K562 (cell line): ENCODE measurements around the gene C12orf75. TPM values are rescaled to one million over a fixed set of nuclear protein-coding genes. Genes with fewer than 3 reads are reported as not detected.

Source experiments
- ATAC-seq: fragments of 200-7000 bp; cut with Tn5 transposase; 3 replicates; pipeline ENCODE4 v1.9.1; 2020; ENCODE audit warnings: moderate library complexity
- BruUV-seq: library from RNA; stranded (reverse); fragments of 400-500 nt; replicated peaks from 2 replicates; lab custom pipeline; 2021; lab: Mats Ljungman, UMichigan
- CTCF ChIA-PET: fragments of 300-600 bp; formaldehyde crosslinking; extraction: SDS; loops from one replicate; lab custom pipeline; 2021; ENCODE audit warnings: low intra/inter-chr PET ratio; lab: Yijun Ruan, JAX
- POLR2A ChIA-PET: fragments of 300-600, 350-650 bp; sonication (Branson Sonifier 250); formaldehyde crosslinking; extraction: SDS; loops from one replicate; lab custom pipeline; 2021; ENCODE audit warnings: antibody characterized with exemption, inconsistent platforms; lab: Yijun Ruan, JAX
- DNase-seq, 4 experiments: peaks; one replicate each; pipeline versions ENCODE4 v3.0.0 to v3.0.0-alpha.2; 2011 to 2018; ENCODE audit warnings: low spot score in 3 of 4, mixed read lengths in 3 of 4; ENCODE audit errors: extremely low read depth in 1 of 4
- FAIRE-seq: peaks from 2 replicates; lab custom pipeline; 2011; peaks lifted over from hg19 to GRCh38; lab: Jason Lieb, UNC
- H2AFZ ChIP-seq: 2 replicates; pipeline ENCODE4 v1.6.0; 2011; ENCODE audit warnings: low read depth, low read length, control low read depth, inconsistent platforms
- H3K27ac ChIP-seq: fragments of 200-600 bp; 3 replicates; pipeline ENCODE4 v1.8.0; 2011; ENCODE audit warnings: low read depth, mild to moderate bottlenecking, control low read depth, inconsistent platforms, low read length, moderate library complexity, mixed read lengths; ENCODE audit errors: extremely low read depth
- H3K27me3 ChIP-seq, 2 experiments: fragments of 300-600 bp in 1 of 2; 2 replicates in 1 of 2; 3 replicates in 1 of 2; pipeline versions ENCODE4 v1.6.0 to v1.8.0; 2011; ENCODE audit warnings: inconsistent platforms in 2 of 2, low read length in 2 of 2, mild to moderate bottlenecking in 1 of 2, mixed read lengths in 1 of 2, moderate library complexity in 1 of 2; ENCODE audit not compliant: control insufficient read depth in 2 of 2, insufficient read depth in 2 of 2
- H3K36me3 ChIP-seq: fragments of 300-600 bp; 3 replicates; pipeline ENCODE4 v1.8.0; 2011; ENCODE audit warnings: mild to moderate bottlenecking, low read length, inconsistent platforms; ENCODE audit not compliant: control insufficient read depth, insufficient read depth
- H3K4me1 ChIP-seq, 2 experiments: fragments of 200-600 bp in 1 of 2; replicated peaks in 1 of 2; 2 replicates in 1 of 2; 3 replicates in 1 of 2; pipeline versions ENCODE4 v1.5.1 to v1.8.0; 2011; ENCODE audit warnings: inconsistent platforms in 2 of 2, low read length in 2 of 2, mild to moderate bottlenecking in 1 of 2, mixed read lengths in 1 of 2, moderate library complexity in 1 of 2; ENCODE audit not compliant: control insufficient read depth in 2 of 2, insufficient read depth in 2 of 2
- H3K4me2 ChIP-seq: 2 replicates; pipeline ENCODE4 v1.6.1; 2011; ENCODE audit warnings: low read length, control low read depth, inconsistent platforms, mixed read lengths; ENCODE audit not compliant: insufficient read depth
- H3K4me3 ChIP-seq: fragments of 200-600 bp; sonication (generic), shearing (Covaris generic); 2 replicates; pipeline ENCODE4 v1.5.1; 2016; ENCODE audit warnings: control low read depth, inconsistent platforms
- H3K79me2 ChIP-seq: fragments of 200-600 bp; 3 replicates; pipeline ENCODE4 v1.8.0; 2011; ENCODE audit warnings: low read length, inconsistent platforms; ENCODE audit not compliant: control insufficient read depth, insufficient read depth
- H3K9ac ChIP-seq, 2 experiments: 2 replicates each; pipeline versions ENCODE4 v1.6.0 to v1.6.1; 2011; ENCODE audit warnings: low read depth in 2 of 2, low read length in 2 of 2, control low read depth in 1 of 2, inconsistent platforms in 1 of 2, mild to moderate bottlenecking in 1 of 2, mixed read lengths in 1 of 2; ENCODE audit not compliant: insufficient read depth in 1 of 2
- H3K9me1 ChIP-seq: one replicate; pipeline ENCODE4 v1.6.0; 2011; ENCODE audit warnings: inconsistent platforms, mild to moderate bottlenecking, low read length, moderate library complexity; ENCODE audit not compliant: control insufficient read depth, insufficient read depth
- H3K9me3 ChIP-seq: replicated peaks from 2 replicates; pipeline ENCODE4 v1.5.1; 2011; ENCODE audit warnings: low read depth, low read length, inconsistent platforms; ENCODE audit not compliant: control insufficient read depth, insufficient read depth
- H4K20me1 ChIP-seq: replicated peaks from 2 replicates; pipeline ENCODE4 v1.6.1; 2011; ENCODE audit warnings: low read length, inconsistent platforms, mixed read lengths; ENCODE audit not compliant: control insufficient read depth, insufficient read depth
- CSDE1 ChIP-seq, 2 experiments: fragments of 450-650 bp; IDR thresholded peaks; 2 replicates each; pipeline ENCODE4 v1.6.1; 2016; ENCODE audit warnings: mild to moderate bottlenecking in 1 of 2
- DEAF1 ChIP-seq: fragments of 450-650 bp; formaldehyde crosslinking; IDR thresholded peaks from 2 replicates; pipeline ENCODE4 v1.4.0; 2020; ENCODE audit warnings: mild to moderate bottlenecking, moderate library complexity
- LCOR ChIP-seq: sonication (generic); formaldehyde crosslinking; IDR thresholded peaks from 2 replicates; pipeline ENCODE4 v1.8.0; 2022; ENCODE audit warnings: mild to moderate bottlenecking, missing genetic modification reagents
- MEIS2 ChIP-seq: fragments of 450-650 bp; IDR thresholded peaks from 2 replicates; pipeline ENCODE4 v1.6.1; 2014; ENCODE audit warnings: mild to moderate bottlenecking; ENCODE audit not compliant: partially characterized antibody
- NCOA2 ChIP-seq, 2 experiments: fragments of 450-650 bp; IDR thresholded peaks; 2 replicates each; pipeline ENCODE4 v1.6.1; 2018; ENCODE audit warnings: mild to moderate bottlenecking in 2 of 2, moderate library complexity in 1 of 2; ENCODE audit not compliant: partially characterized antibody in 2 of 2
- NFE2 ChIP-seq: IDR thresholded peaks from 2 replicates; pipeline ENCODE4 v1.6.1; 2014; ENCODE audit warnings: antibody characterized with exemption, low read depth
- NR1H2 ChIP-seq: sonication (generic); formaldehyde crosslinking; IDR thresholded peaks from 2 replicates; pipeline ENCODE4 v1.4.0; 2020; ENCODE audit warnings: mild to moderate bottlenecking, missing genetic modification reagents
- NR2C1 ChIP-seq, 2 experiments: fragments of 450-650 bp; IDR thresholded peaks; 2 replicates each; pipeline ENCODE4 v1.6.1; 2017; ENCODE audit warnings: mild to moderate bottlenecking in 2 of 2, antibody characterized with exemption in 1 of 2, inconsistent platforms in 1 of 2, missing compliant biosample characterization in 1 of 2, missing genetic modification characterization in 1 of 2
- STAT6 ChIP-seq: sonication (generic); formaldehyde crosslinking; IDR thresholded peaks from 2 replicates; pipeline ENCODE4 v1.8.1; 2023; ENCODE audit warnings: mild to moderate bottlenecking, missing genetic modification reagents
- TAF1 ChIP-seq: IDR thresholded peaks from 2 replicates; pipeline ENCODE4 v1.6.1; 2011; ENCODE audit warnings: mild to moderate bottlenecking, low read length, moderate library complexity; ENCODE audit not compliant: insufficient read depth, control insufficient read depth, severe bottlenecking; ENCODE audit errors: extremely low read depth
- ZNF12 ChIP-seq: sonication (generic); formaldehyde crosslinking; IDR thresholded peaks from 2 replicates; pipeline ENCODE4 v1.4.0; 2020; ENCODE audit warnings: mild to moderate bottlenecking, missing genetic modification reagents
- WGBS: fragments of 100-300 bp; shearing (Covaris generic); methylation state at CpG from one replicate; pipeline ENCODE4 v1.1.6; 2016; ENCODE audit warnings: low coverage, mixed read lengths; ENCODE audit not compliant: insufficient coverage; ENCODE audit errors: missing lambda C conversion rate; 5-methylcytosine and 5-hydroxymethylcytosine counted together
- in situ Hi-C: fragments of 300-500 bp; cut with MboI; formaldehyde crosslinking; loops from 4 replicates; pipeline ENCODE4 v1.15.0; 2018; ENCODE audit warnings: inconsistent platforms, mixed read lengths
- intact Hi-C: fragments of 100-400 bp; cut with micrococcal nuclease; formaldehyde crosslinking; loops from 2 replicates; pipeline ENCODE4 v1.14.2; 2022
- polyA plus RNA-seq, 8 experiments: library from polyadenylated mRNA; depleted of rRNA in 4 of 8; stranded (reverse) in 5 of 8; unstranded in 3 of 8; fragments of >200 nt; fragmentation: Nextera tagmentation in 2 of 8; fragmentation: Illumina TruSeq in 1 of 8; extraction: Ambion mirVana in 2 of 8; extraction: Trizol in 1 of 8; gene quantifications; 2 replicates each; pipeline versions ENCODE4 v1.2.1 to v1.2.3, GENCODE V29; 2011 to 2014; ENCODE audit warnings: inconsistent platforms in 1 of 8, missing spikeins in 1 of 8
- total RNA-seq, 7 experiments: library from RNA; depleted of rRNA in 6 of 7; stranded (reverse); fragments of >200 nt in 6 of 7; fragmentation: Illumina TruSeq in 2 of 7; extraction: Trizol in 2 of 7; gene quantifications; 2 replicates each; pipeline versions ENCODE4 v1.2.1 to v1.2.3, GENCODE V29; 2011 to 2021; ENCODE audit warnings: low replicate concordance in 1 of 7

The C12orf75 gene
- total and polyA plus RNA-seq, 9 of the 15 experiments (the other 6 are each of a cell fraction or from before 2014, with no cell fraction given), result 0.06 to 0.82 (median 0.26) TPM; not detected in 3

- Histone ChIP-seq H3K9ac (no peak overlapping the region), H3K36me3 (no peaks in the 10 kb centered on the region), H3K9me1 (no peaks in the 10 kb centered on the region), H3K4me1 (no peaks in the 10 kb centered on the region), H2AFZ (no peak overlapping the region), H3K27ac (no peak overlapping the region), H3K79me2 (no peaks in the 10 kb centered on the region), H3K4me3 (no peak overlapping the region), H3K4me2 (no peak overlapping the region), H4K20me1 (no peaks in the 10 kb centered on the region), H3K27me3 (no peaks in the 10 kb centered on the region), H3K9me3 (no peaks in the 10 kb centered on the region)
- no peak for TF ChIP-seq ZNF12 (CRISPR knock-in tag)
- TF ChIP-seq STAT6, result no peak
- TF ChIP-seq NR1H2 (CRISPR knock-in tag), result no peak
- no peak for TF ChIP-seq LCOR (CRISPR knock-in tag)
- no peak for TF ChIP-seq NCOA2 (IDR thresholded peaks at IDR 0.05; ENCODE audit: partially characterized antibody in 2 of 2)
- no peak for TF ChIP-seq MEIS2
- TF ChIP-seq TAF1, result no peak
- TF ChIP-seq DEAF1, result no peak
- no peak for TF ChIP-seq NR2C1 (IDR thresholded peaks at IDR 0.05)
- TF ChIP-seq NR2C1 (tag; IDR thresholded peaks at IDR 0.05), result no peak
- no peak for TF ChIP-seq CSDE1 (IDR thresholded peaks at IDR 0.05)
- no peak for TF ChIP-seq NFE2
- in situ Hi-C loops (no loop called here), intact Hi-C loops (no loop called here)
- WGBS, result 0% methylated on average over 1 of the region's 1 CpG
- BruUV-seq, result no TSS peak
- ATAC-seq (no peak), FAIRE-seq (no peak), DNase-seq (no peak)
- POLR2A ChIA-PET, result no interaction called here
- CTCF ChIA-PET, result no interaction called here
These were observed 37.8 kb upstream of the C12orf75 start for GRCh38 chr12:105292705-105293104.
